Naive B cell (primary cell): ENCODE data around the gene LTBR. TPM values are rescaled to one million over a fixed set of nuclear protein-coding genes. Genes with fewer than 3 reads are reported as not detected.
"Not testable (repeated sequence)": the region's sequence is repeated elsewhere in the genome, so short reads cannot be mapped to it uniquely, and the experiment has no call there.

Source experiments
- ATAC-seq, 2 donors: fragments of 150-1000 bp; cut with Tn5 transposase; 2 replicates each; pipeline ENCODE4 v1.10.0; 2021; ENCODE audit warnings: low read depth in 2 of 2, mild to moderate bottlenecking in 2 of 2, moderate library complexity in 2 of 2
- DNase-seq: peaks from one replicate; pipeline ENCODE4 v3.0.0; 2022
- H3K27ac Mint-ChIP-seq, 6 donors: one replicate each; pipeline ENCODE4 v1.8.0; 2020 to 2022; ENCODE audit warnings: mild to moderate bottlenecking in 6 of 6, mixed read lengths in 6 of 6, moderate library complexity in 5 of 6, inconsistent platforms in 2 of 6
- H3K27me3 Mint-ChIP-seq, 3 donors: one replicate each; pipeline ENCODE4 v1.8.0; 2021 to 2022; ENCODE audit warnings: mixed read lengths in 3 of 3, mild to moderate bottlenecking in 1 of 3
- H3K36me3 Mint-ChIP-seq, 2 donors: one replicate each; pipeline ENCODE4 v1.8.0; 2020 to 2022; ENCODE audit warnings: mixed read lengths in 2 of 2, inconsistent platforms in 1 of 2, mild to moderate bottlenecking in 1 of 2
- H3K4me1 Mint-ChIP-seq, 3 donors: one replicate each; pipeline ENCODE4 v1.8.0; 2020 to 2022; ENCODE audit warnings: mixed read lengths in 3 of 3, inconsistent platforms in 1 of 3, mild to moderate bottlenecking in 1 of 3, moderate library complexity in 1 of 3
- H3K4me3 Mint-ChIP-seq, 8 donors: one replicate each; pipeline ENCODE4 v1.8.0; 2020 to 2022; ENCODE audit warnings: mild to moderate bottlenecking in 8 of 8, mixed read lengths in 8 of 8, moderate library complexity in 8 of 8, inconsistent platforms in 2 of 8
- H3K9me3 Mint-ChIP-seq, 7 donors: one replicate each; pipeline ENCODE4 v1.8.0; 2020 to 2022; ENCODE audit warnings: mixed read lengths in 7 of 7, mild to moderate bottlenecking in 5 of 7, inconsistent platforms in 2 of 7, moderate library complexity in 1 of 7
- polyA plus RNA-seq, 6 donors: library from polyadenylated mRNA; unstranded; fragments of 300-500 nt; fragmentation: Illumina TruSeq; gene quantifications; one replicate each; pipeline ENCODE4 v1.2.3, GENCODE V29; 2021; ENCODE audit warnings: low read depth in 6 of 6

LTBR gene
- polyA plus RNA-seq, 6 donors from 2014 or later = 0.20 to 0.90 (median 0.22) TPM; not detected in 3

GRCh38 chr12:6341417-6342139, 42.4 kb upstream of the LTBR start, which contains the start of gene TNFRSF1A:
TSS of gene TNFRSF1A (minus strand) at chr12:6342076. CDS start at chr12:6341814, 262 bp downstream.
- H3K9me3 Mint-ChIP-seq = peaks cover 0 to 2% (median 0%) of the 10 kb centered on the region in 7 donors
- H3K36me3 Mint-ChIP-seq = peaks cover 0 to 1% of the 10 kb centered on the region in 2 donors
- ATAC-seq (no peak), DNase-seq (no peak)
- H3K4me3 Mint-ChIP-seq = peak within 1 kb of the TSS in 5 of 8 donors; percentile 25 to 86 (median 62)
- H3K4me1 Mint-ChIP-seq = peaks cover 13 to 17% (median 14%) of the 10 kb centered on the region in 3 donors
- H3K27ac Mint-ChIP-seq = peak within 1 kb of the TSS in 4 of 6 donors; percentile 38 to 81 (median 52)
- peaks cover 18 to 38% (median 19%) of the 10 kb centered on the region in 3 donors for H3K27me3 Mint-ChIP-seq

GRCh38 chr12:6342140-6342889, 41.6 kb upstream of the LTBR start:
- ATAC-seq (no peak), DNase-seq (no peak)
- Mint-ChIP-seq H3K36me3 (peaks cover 0 to 8% of the 10 kb centered on the region in 2 donors), H3K27ac (peak overlapping the region in 1 of 6 donors; percentile 49), H3K4me1 (peaks cover 13 to 20% (median 14%) of the 10 kb centered on the region in 3 donors), H3K9me3 (peaks cover 0 to 7% (median 0%) of the 10 kb centered on the region in 7 donors), H3K4me3 (peak overlapping the region in 5 of 8 donors; percentile 10 to 83 (median 51)), H3K27me3 (peaks cover 25 to 45% (median 26%) of the 10 kb centered on the region in 3 donors)

GRCh38 chr12:6343518-6343917, 40.4 kb upstream of the LTBR start:
- H3K4me3 Mint-ChIP-seq = no peak overlapping the region
- H3K27me3 Mint-ChIP-seq = peaks cover 32 to 46% (median 36%) of the 10 kb centered on the region in 3 donors
- DNase-seq (no peak), ATAC-seq (no peak)
- H3K27ac Mint-ChIP-seq = peak overlapping the region in 1 of 6 donors; percentile 16
- peaks cover 13 to 22% (median 14%) of the 10 kb centered on the region in 3 donors for H3K4me1 Mint-ChIP-seq
- H3K9me3 Mint-ChIP-seq = peaks cover 0 to 7% (median 0%) of the 10 kb centered on the region in 7 donors
- H3K36me3 Mint-ChIP-seq = peaks cover 0 to 8% of the 10 kb centered on the region in 2 donors

- H3K36me3 Mint-ChIP-seq, DNase-seq, ATAC-seq, H3K9me3 Mint-ChIP-seq, H3K27ac Mint-ChIP-seq: not testable (repeated sequence)
- Mint-ChIP-seq H3K4me3 (peak overlapping the region in 1 of 8 donors; percentile 10), H3K27me3 (peaks cover 38 to 53% (median 43%) of the 10 kb centered on the region in 3 donors), H3K4me1 (peaks cover 13 to 23% (median 14%) of the 10 kb centered on the region in 3 donors)
These were observed 39.8 kb upstream of the LTBR start for GRCh38 chr12:6344101-6344660.

- peak; percentile 58 to 65 for ATAC-seq
- Mint-ChIP-seq H3K36me3 (peaks cover 0 to 8% of the 10 kb centered on the region in 2 donors), H3K4me3 (peak overlapping the region in 1 of 8 donors; percentile 23), H3K27me3 (peaks cover 38 to 55% (median 44%) of the 10 kb centered on the region in 3 donors), H3K27ac (peak overlapping the region in 2 of 6 donors; percentile 12 to 76), H3K9me3 (peaks cover 0 to 7% (median 0%) of the 10 kb centered on the region in 7 donors), H3K4me1 (peaks cover 13 to 23% (median 14%) of the 10 kb centered on the region in 3 donors)
- DNase-seq = no peak
These were observed 38.5 kb upstream of the LTBR start for GRCh38 chr12:6345319-6346091.

- Mint-ChIP-seq H3K4me1 (peaks cover 13 to 23% (median 14%) of the 10 kb centered on the region in 3 donors), H3K27ac (no peak overlapping the region), H3K4me3 (peak overlapping the region in 1 of 8 donors; percentile 12), H3K27me3 (peaks cover 38 to 59% (median 44%) of the 10 kb centered on the region in 3 donors), H3K9me3 (peaks cover 0 to 7% (median 0%) of the 10 kb centered on the region in 7 donors), H3K36me3 (peaks cover 0 to 8% of the 10 kb centered on the region in 2 donors)
- DNase-seq (no peak), ATAC-seq (no peak)
These were observed 37.6 kb upstream of the LTBR start for GRCh38 chr12:6346235-6346832.

GRCh38 chr12:6346942-6347341, 37.0 kb upstream of the LTBR start:
- H3K27me3 Mint-ChIP-seq = peaks cover 38 to 59% (median 44%) of the 10 kb centered on the region in 3 donors
- peaks cover 0 to 7% (median 0%) of the 10 kb centered on the region in 7 donors for H3K9me3 Mint-ChIP-seq
- H3K36me3 Mint-ChIP-seq = peaks cover 0 to 8% of the 10 kb centered on the region in 2 donors
- H3K27ac Mint-ChIP-seq = no peak overlapping the region
- peak overlapping the region in 1 of 8 donors; percentile 48 for H3K4me3 Mint-ChIP-seq
- ATAC-seq (no peak), DNase-seq (no peak)
- peaks cover 11 to 19% (median 13%) of the 10 kb centered on the region in 3 donors for H3K4me1 Mint-ChIP-seq

GRCh38 chr12:6347367-6348338, 36.3 kb upstream of the LTBR start:
- Mint-ChIP-seq H3K4me1 (peaks cover 11 to 25% (median 20%) of the 10 kb centered on the region in 3 donors), H3K27me3 (peaks cover 38 to 60% (median 48%) of the 10 kb centered on the region in 3 donors), H3K9me3 (peaks cover 0 to 7% (median 0%) of the 10 kb centered on the region in 7 donors), H3K36me3 (peaks cover 0 to 8% of the 10 kb centered on the region in 2 donors), H3K4me3 (no peak overlapping the region), H3K27ac (no peak overlapping the region)
- no peak for DNase-seq
- ATAC-seq = no peak

- Mint-ChIP-seq H3K36me3 (peaks cover 0 to 6% of the 10 kb centered on the region in 2 donors), H3K9me3 (peaks cover 0 to 5% (median 0%) of the 10 kb centered on the region in 7 donors), H3K4me1 (peaks cover 3 to 12% (median 7%) of the 10 kb centered on the region in 3 donors), H3K4me3 (no peak overlapping the region), H3K27ac (no peak overlapping the region), H3K27me3 (peaks cover 53 to 62% (median 60%) of the 10 kb centered on the region in 3 donors)
- no peak for DNase-seq
- no peak for ATAC-seq
These were observed 32.3 kb upstream of the LTBR start for GRCh38 chr12:6351622-6352021.

GRCh38 chr12:6352193-6353173, 31.5 kb upstream of the LTBR start:
- Mint-ChIP-seq H3K4me1 (peaks cover 3 to 8% (median 7%) of the 10 kb centered on the region in 3 donors), H3K4me3 (no peak overlapping the region), H3K36me3 (no peaks in the 10 kb centered on the region), H3K9me3 (no peaks in the 10 kb centered on the region), H3K27me3 (peaks cover 52 to 62% (median 61%) of the 10 kb centered on the region in 3 donors), H3K27ac (no peak overlapping the region)
- no peak for ATAC-seq
- DNase-seq = no peak
